Measurements from ENCODE around the gene PDE4D.

Gene PDE4D

DNA sequence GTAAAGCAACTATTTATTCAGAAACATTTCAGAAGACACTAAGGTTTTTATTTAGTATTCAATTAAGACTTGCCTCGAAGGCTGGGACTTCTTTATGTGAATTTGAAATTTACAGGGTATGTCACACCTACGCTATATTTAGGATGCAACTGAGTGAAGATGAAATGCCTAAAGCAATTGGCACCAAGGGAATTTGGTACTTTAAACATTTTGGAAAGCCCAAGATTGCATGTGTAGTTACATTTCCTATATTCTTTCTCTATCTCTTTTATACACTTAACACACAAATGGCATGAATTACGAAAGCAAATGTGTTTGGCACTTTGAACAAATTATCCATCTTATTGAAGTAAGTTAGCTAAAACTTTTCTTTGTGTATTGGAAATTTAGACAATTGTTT, 633.3 kb downstream of the PDE4D start:
- Histone ChIP-seq H3K36me3 (ENCODE audit: control insufficient read depth, insufficient read depth, low read length) (no peaks in the 10 kb centered on the region), H3K4me3 (ENCODE audit: extremely low read depth, insufficient read depth, low read length, poor library complexity, severe bottlenecking) (no peak overlapping the region), H3K27ac (ENCODE audit: low read depth, low read length, severe bottlenecking) (no peak overlapping the region), H3K4me1 (ENCODE audit: control insufficient read depth, insufficient read depth, low read length, poor library complexity, severe bottlenecking) (peaks cover 9% of the 10 kb centered on the region), H3K9me3 (ENCODE audit: control insufficient read depth, low read length) (no peaks in the 10 kb centered on the region)
- 93% methylated on average over 2 of the region's 3 CpGs; no CpG with 5 or more reads in 1 of the 2 experiments for WGBS, 2 experiments (ENCODE audit: insufficient coverage in 2 of 2)

DNA sequence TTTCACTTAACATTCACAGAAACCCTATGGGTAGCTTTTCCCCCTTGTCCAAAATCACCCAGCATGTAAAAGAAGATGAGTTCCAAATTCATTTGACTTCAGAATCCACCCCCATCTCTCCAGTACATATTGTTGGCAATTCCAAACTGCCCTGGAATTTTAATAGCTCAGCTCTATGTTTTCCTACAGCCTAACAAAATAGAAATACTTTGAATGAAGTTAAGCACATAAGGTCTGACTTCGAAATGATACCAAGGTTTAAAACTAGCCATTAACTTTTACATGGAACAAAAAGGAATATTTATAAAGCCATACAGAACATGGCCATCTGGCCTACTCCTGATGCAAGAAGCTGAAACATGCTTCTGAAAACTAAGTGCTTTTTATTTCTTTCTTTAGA, 634.3 kb downstream of the PDE4D start:
- Histone ChIP-seq H3K4me3 (ENCODE audit: extremely low read depth, insufficient read depth, low read length, poor library complexity, severe bottlenecking) (no peak overlapping the region), H3K9me3 (ENCODE audit: control insufficient read depth, low read length) (no peaks in the 10 kb centered on the region), H3K4me1 (ENCODE audit: control insufficient read depth, insufficient read depth, low read length, poor library complexity, severe bottlenecking) (no peaks in the 10 kb centered on the region), H3K36me3 (ENCODE audit: control insufficient read depth, insufficient read depth, low read length) (no peaks in the 10 kb centered on the region), H3K27ac (ENCODE audit: low read depth, low read length, severe bottlenecking) (no peak overlapping the region)
- no CpG with 5 or more reads among the region's 1 CpG for WGBS, 2 experiments (ENCODE audit: insufficient coverage in 2 of 2)

DNA sequence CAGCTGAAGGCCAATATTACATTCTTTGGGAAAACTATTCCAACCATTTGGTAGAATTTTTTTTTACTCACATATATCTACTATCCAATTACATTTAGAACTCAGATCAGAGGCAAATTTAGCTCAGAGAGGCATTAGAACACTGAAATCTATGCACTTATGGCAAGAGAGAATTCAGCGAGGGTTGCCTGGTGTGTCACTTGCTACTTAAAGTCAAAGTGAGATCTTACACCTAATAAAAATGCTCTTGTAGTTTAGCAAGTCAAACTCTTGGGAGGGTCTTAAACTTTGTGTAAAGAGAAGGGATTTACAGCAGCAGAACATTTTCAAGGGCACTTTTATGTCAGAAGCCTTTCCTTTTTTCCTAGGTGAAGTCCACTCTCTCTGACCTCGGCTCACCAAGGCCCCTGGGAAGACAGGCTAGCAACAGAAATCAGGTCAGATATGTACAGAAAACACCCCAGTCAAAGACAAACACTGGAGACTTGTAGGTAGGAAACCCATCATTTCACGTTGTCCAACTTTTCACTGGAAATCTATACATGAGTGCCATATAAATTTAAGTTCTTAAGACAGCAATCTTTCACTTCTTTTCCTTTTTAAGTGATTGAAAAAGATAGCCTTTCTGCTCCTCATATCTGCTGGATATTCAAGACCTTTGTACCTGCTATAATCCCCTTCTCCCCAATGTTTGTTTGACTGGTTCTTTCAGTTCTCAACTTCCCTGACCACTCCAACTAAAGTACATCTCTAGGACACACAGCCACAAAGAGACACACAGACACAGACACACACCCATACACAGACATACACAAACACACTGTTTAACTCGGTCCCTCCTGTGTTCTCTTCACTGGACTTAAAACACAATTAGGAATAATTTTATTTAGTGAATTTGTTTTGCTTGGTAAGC, 635.8 kb downstream of the PDE4D start:
- H3K36me3 ChIP-seq (ENCODE audit: control insufficient read depth, insufficient read depth, low read length) = no peaks in the 10 kb centered on the region
- WGBS, 2 experiments (ENCODE audit: insufficient coverage in 2 of 2) = 100% methylated on average over 2 of the region's 4 CpGs; no CpG with 5 or more reads in 1 of the 2 experiments
- no peak overlapping the region for H3K4me3 ChIP-seq (ENCODE audit: extremely low read depth, insufficient read depth, low read length, poor library complexity, severe bottlenecking)
- no peaks in the 10 kb centered on the region for H3K9me3 ChIP-seq (ENCODE audit: control insufficient read depth, low read length)
- H3K4me1 ChIP-seq (ENCODE audit: control insufficient read depth, insufficient read depth, low read length, poor library complexity, severe bottlenecking) = no peaks in the 10 kb centered on the region
- H3K27ac ChIP-seq (ENCODE audit: low read depth, low read length, severe bottlenecking) = no peak overlapping the region

DNA sequence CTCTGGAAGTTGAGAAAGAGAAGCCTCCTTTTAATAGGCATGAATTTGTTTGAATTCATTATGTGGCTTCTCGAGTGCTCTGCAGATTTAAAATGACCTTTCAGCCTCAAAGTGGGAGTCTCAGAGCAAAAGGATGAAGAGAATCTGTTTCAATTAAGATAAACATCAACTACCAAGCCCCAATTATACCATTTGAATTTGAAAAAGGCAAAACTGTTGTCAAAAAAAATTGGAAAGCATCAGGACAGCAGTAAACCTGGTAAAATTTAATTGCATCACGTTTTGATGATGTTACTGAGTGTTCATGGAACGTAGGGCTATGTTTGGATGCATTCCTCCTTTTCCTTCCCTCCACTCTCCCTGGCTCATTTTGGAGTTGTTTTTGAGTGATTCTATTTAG, 637.2 kb downstream of the PDE4D start:
- 80% methylated on average over 1 of the region's 3 CpGs; no CpG with 5 or more reads in 1 of the 2 experiments for WGBS, 2 experiments (ENCODE audit: insufficient coverage in 2 of 2)
- Histone ChIP-seq H3K4me3 (ENCODE audit: extremely low read depth, insufficient read depth, low read length, poor library complexity, severe bottlenecking) (no peak overlapping the region), H3K9me3 (ENCODE audit: control insufficient read depth, low read length) (no peaks in the 10 kb centered on the region), H3K4me1 (ENCODE audit: control insufficient read depth, insufficient read depth, low read length, poor library complexity, severe bottlenecking) (no peaks in the 10 kb centered on the region), H3K27ac (ENCODE audit: low read depth, low read length, severe bottlenecking) (no peak overlapping the region), H3K36me3 (ENCODE audit: control insufficient read depth, insufficient read depth, low read length) (no peaks in the 10 kb centered on the region)

DNA sequence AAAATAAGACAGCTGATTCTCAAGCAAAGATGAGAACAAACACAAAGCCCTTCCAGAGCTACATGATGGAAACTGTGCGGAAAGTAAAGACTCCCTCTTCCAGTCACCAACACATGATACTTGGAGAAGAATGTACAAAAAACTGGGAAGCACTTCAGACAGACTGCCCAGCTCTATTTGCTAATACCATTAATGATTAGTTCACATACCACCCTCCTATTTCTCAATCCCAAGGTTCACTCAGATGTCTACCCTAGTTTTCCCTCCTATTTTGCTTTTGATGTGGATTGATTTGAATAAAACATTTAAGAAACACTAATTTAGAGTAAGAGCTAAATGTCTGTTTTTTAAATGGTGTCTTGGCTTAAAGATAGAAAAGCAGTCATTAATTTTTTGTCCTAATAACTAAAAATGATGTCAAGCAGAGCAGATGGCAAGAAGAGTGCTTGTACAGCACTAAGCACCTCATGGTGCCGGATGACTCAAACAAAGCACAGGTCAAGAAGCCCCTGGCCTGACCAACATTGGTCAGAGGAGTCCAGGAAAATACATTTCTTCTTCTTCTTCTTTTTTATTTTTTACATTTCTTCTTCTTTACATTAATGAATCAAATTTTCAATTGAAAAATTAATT, 639.4 kb downstream of the PDE4D start:
- no peaks in the 10 kb centered on the region for H3K9me3 ChIP-seq (ENCODE audit: control insufficient read depth, low read length)
- WGBS, 2 experiments (ENCODE audit: insufficient coverage in 2 of 2) = 90 to 100% methylated on average over 1 to 2 of the region's 2 CpGs
- no peaks in the 10 kb centered on the region for H3K4me1 ChIP-seq (ENCODE audit: control insufficient read depth, insufficient read depth, low read length, poor library complexity, severe bottlenecking)
- H3K36me3 ChIP-seq (ENCODE audit: control insufficient read depth, insufficient read depth, low read length) = no peaks in the 10 kb centered on the region
- no peak overlapping the region for H3K27ac ChIP-seq (ENCODE audit: low read depth, low read length, severe bottlenecking)
- H3K4me3 ChIP-seq (ENCODE audit: extremely low read depth, insufficient read depth, low read length, poor library complexity, severe bottlenecking) = no peak overlapping the region

DNA sequence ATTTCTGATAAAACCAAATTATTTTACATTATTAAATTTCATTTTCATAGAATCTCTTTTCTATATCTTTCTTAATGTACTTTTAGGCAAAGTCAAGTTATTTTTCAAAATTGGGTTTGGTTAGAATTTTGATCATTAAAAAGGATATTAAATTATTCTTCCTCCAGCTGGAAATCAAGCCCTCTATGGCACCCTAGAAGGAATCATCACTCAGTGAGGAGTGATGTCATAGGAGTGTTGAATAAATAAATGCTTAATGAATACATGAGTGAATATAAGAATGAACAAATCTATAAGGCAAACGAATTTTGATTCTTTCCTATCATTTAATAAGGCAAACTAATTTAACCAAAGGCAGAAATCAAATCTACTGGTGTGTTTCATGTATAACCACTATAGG, 639.9 kb downstream of the PDE4D start:
- WGBS, 2 experiments (ENCODE audit: insufficient coverage in 2 of 2) = no CpG with 5 or more reads among the region's 1 CpG
- Histone ChIP-seq H3K4me1 (ENCODE audit: control insufficient read depth, insufficient read depth, low read length, poor library complexity, severe bottlenecking) (no peaks in the 10 kb centered on the region), H3K9me3 (ENCODE audit: control insufficient read depth, low read length) (no peaks in the 10 kb centered on the region), H3K4me3 (ENCODE audit: extremely low read depth, insufficient read depth, low read length, poor library complexity, severe bottlenecking) (no peak overlapping the region), H3K36me3 (ENCODE audit: control insufficient read depth, insufficient read depth, low read length) (no peaks in the 10 kb centered on the region), H3K27ac (ENCODE audit: low read depth, low read length, severe bottlenecking) (no peak overlapping the region)

DNA sequence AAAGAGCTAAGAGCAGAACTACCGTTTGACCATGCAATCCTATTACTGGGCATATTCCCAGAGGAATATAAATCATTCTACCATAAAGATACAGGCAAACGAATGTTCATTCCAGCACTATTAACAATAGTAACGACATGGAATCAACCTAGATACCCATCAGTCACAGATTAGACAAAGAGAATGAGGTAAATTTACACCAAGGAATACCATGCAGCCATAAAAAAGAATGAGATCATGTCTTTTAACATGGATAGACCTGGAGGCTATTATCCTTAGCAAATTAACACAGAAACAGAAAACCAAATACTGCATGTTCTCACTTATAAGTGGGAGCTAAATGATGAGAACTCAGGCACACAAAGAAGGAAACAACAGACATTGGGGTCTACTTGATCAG, 641.9 kb downstream of the PDE4D start:
- no peaks in the 10 kb centered on the region for H3K36me3 ChIP-seq (ENCODE audit: control insufficient read depth, insufficient read depth, low read length)
- H3K27ac ChIP-seq (ENCODE audit: low read depth, low read length, severe bottlenecking) = no peak overlapping the region
- H3K4me3 ChIP-seq (ENCODE audit: extremely low read depth, insufficient read depth, low read length, poor library complexity, severe bottlenecking) = no peak overlapping the region
- no peaks in the 10 kb centered on the region for H3K9me3 ChIP-seq (ENCODE audit: control insufficient read depth, low read length)
- 100% methylated on average over 1 to 2 of the region's 3 CpGs for whole genome bisulfite sequencing, 2 experiments (ENCODE audit: insufficient coverage in 2 of 2)
- no peaks in the 10 kb centered on the region for H3K4me1 ChIP-seq (ENCODE audit: control insufficient read depth, insufficient read depth, low read length, poor library complexity, severe bottlenecking)

DNA sequence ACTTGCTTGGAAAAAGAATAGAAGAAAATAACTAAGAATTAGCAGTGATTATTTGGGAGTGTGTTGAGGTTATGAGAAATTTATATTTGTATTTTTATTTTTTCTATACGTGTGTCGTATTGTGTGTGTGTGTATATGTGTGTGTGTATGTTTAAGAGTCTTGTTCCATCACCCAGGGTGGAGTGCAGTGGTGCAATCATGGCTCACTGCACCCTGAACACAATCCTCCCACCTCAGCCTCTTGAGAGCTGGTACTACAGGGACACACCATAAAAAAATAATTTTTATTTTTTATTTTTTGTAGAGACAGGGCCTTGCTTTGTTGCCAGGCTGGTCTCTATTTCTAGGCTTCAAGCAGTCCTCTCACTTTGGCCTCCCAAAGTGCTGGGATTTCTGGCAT, 643.8 kb downstream of the PDE4D start:
- Histone ChIP-seq H3K9me3 (ENCODE audit: control insufficient read depth, low read length) (no peaks in the 10 kb centered on the region), H3K4me1 (ENCODE audit: control insufficient read depth, insufficient read depth, low read length, poor library complexity, severe bottlenecking) (no peaks in the 10 kb centered on the region), H3K36me3 (ENCODE audit: control insufficient read depth, insufficient read depth, low read length) (no peaks in the 10 kb centered on the region), H3K27ac (ENCODE audit: low read depth, low read length, severe bottlenecking) (no peak overlapping the region), H3K4me3 (ENCODE audit: extremely low read depth, insufficient read depth, low read length, poor library complexity, severe bottlenecking) (no peak overlapping the region)
- WGBS, 2 experiments (ENCODE audit: insufficient coverage in 2 of 2) = 100% methylated on average over 2 of the region's 2 CpGs; no CpG with 5 or more reads in 1 of the 2 experiments

DNA sequence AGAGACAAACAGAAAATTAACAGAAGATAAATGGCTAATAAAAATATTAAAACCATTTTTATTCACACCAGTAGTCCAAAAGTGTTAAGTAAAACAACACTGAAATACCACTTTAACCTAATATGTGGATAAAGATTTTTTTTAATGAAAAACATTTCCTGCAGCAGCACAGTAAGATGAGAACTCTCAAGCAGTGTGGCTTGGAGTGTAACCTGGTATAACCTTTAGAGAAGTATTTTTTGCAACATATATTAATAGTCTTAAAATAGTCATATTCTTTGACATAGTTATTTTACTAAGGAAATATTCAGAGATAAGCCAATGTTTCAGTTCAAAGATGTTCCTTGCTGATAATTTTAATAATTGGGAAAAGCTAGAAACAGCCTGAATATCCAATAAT, 644.4 kb downstream of the PDE4D start:
- Histone ChIP-seq H3K36me3 (ENCODE audit: control insufficient read depth, insufficient read depth, low read length) (no peaks in the 10 kb centered on the region), H3K9me3 (ENCODE audit: control insufficient read depth, low read length) (no peaks in the 10 kb centered on the region), H3K27ac (ENCODE audit: low read depth, low read length, severe bottlenecking) (no peak overlapping the region), H3K4me1 (ENCODE audit: control insufficient read depth, insufficient read depth, low read length, poor library complexity, severe bottlenecking) (no peaks in the 10 kb centered on the region), H3K4me3 (ENCODE audit: extremely low read depth, insufficient read depth, low read length, poor library complexity, severe bottlenecking) (no peak overlapping the region)

DNA sequence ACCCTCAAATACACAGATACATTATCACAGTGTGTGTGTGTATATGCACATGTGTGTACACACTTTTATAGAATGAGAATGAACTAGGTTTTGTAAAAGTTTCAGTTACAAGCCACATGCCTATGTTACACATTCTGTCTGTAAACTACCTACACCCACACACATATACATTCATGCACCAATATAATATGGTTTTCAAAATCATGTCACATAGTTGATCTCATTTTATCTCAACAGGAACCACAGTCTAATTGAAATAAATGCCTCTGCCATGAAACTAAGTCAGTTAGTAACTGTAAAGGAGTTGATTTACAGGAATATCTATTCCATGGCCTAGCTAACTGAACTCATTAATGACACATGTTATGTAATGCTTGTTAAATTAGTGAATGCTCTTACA, 646.6 kb downstream of the PDE4D start:
- no peaks in the 10 kb centered on the region for H3K36me3 ChIP-seq (ENCODE audit: control insufficient read depth, insufficient read depth, low read length)
- no peaks in the 10 kb centered on the region for H3K9me3 ChIP-seq (ENCODE audit: control insufficient read depth, low read length)
- no peak overlapping the region for H3K4me3 ChIP-seq (ENCODE audit: extremely low read depth, insufficient read depth, low read length, poor library complexity, severe bottlenecking)
- no peaks in the 10 kb centered on the region for H3K4me1 ChIP-seq (ENCODE audit: control insufficient read depth, insufficient read depth, low read length, poor library complexity, severe bottlenecking)
- H3K27ac ChIP-seq (ENCODE audit: low read depth, low read length, severe bottlenecking) = no peak overlapping the region
